HG03520 (cell line): ENCODE measurements around the gene SLC16A3.
"Not testable (repeated sequence)": the region's sequence is repeated elsewhere in the genome, so short reads cannot be mapped to it uniquely, and the experiment has no call there.

Source experiments
- ATAC-seq: cut with Tn5 transposase; IDR thresholded peaks from one replicate; pipeline ENCODE4 v1.9.1; 2021; ENCODE audit warnings: mild to moderate bottlenecking, moderate library complexity; ENCODE audit not compliant: unreplicated experiment

The SLC16A3 gene

GRCh38 chr17:82259972-82260961 is 31.4 kb downstream of the SLC16A3 start:
- not testable (repeated sequence) for ATAC-seq

- no peak for ATAC-seq
Observed at GRCh38 chr17:82262344-82262743, 33.5 kb downstream of the SLC16A3 start.

GRCh38 chr17:82263641-82264040 is 34.8 kb downstream of the SLC16A3 start:
- no peak for ATAC-seq

GRCh38 chr17:82266142-82266541 is 37.3 kb downstream of the SLC16A3 start:
- ATAC-seq: no peak

- no peak for ATAC-seq
Observed at GRCh38 chr17:82267575-82268379, 38.9 kb downstream of the SLC16A3 start.

- no peak for ATAC-seq
Observed at GRCh38 chr17:82269138-82269881, 40.5 kb downstream of the SLC16A3 start.

- ATAC-seq: no peak
Observed at GRCh38 chr17:82269882-82270500, 41.1 kb downstream of the SLC16A3 start.

- no peak for ATAC-seq
Observed at GRCh38 chr17:82270651-82271050, 41.8 kb downstream of the SLC16A3 start.

GRCh38 chr17:82271401-82271800 is 42.6 kb downstream of the SLC16A3 start:
- no peak for ATAC-seq

GRCh38 chr17:82272495-82273326 is 43.9 kb downstream of the SLC16A3 start:
- ATAC-seq: peak; percentile 4

- peak; percentile 67 for ATAC-seq
Observed at GRCh38 chr17:82273327-82274133, 44.7 kb downstream of the SLC16A3 start, which contains the start of gene CSNK1D. Gene CSNK1D, minus strand, starts transcription at chr17:82273700. Its CDS starts 319 bp downstream, at chr17:82273381.

- ATAC-seq: no peak
Observed at GRCh38 chr17:82274134-82275020, 45.5 kb downstream of the SLC16A3 start.

GRCh38 chr17:82275326-82275725 is 46.5 kb downstream of the SLC16A3 start:
- ATAC-seq: no peak

GRCh38 chr17:82276938-82277337 is 48.1 kb downstream of the SLC16A3 start:
- ATAC-seq: no peak

- no peak for ATAC-seq
Observed at GRCh38 chr17:82277851-82278250, 49.0 kb downstream of the SLC16A3 start.

- ATAC-seq: no peak
Observed at GRCh38 chr17:82278308-82278707, 49.5 kb downstream of the SLC16A3 start.

- ATAC-seq: no peak
Observed at GRCh38 chr17:82278786-82279391, 50.0 kb downstream of the SLC16A3 start.
